Glomerular visceral epithelial cell (primary cell): Measurements from ENCODE around the gene GAS2L1.

ENCODE experiments used
- DNase-seq: peaks from one replicate; pipeline ENCODE4 v3.0.0-alpha.2; 2016; ENCODE audit errors: extremely low spot score

Gene GAS2L1

DNA sequence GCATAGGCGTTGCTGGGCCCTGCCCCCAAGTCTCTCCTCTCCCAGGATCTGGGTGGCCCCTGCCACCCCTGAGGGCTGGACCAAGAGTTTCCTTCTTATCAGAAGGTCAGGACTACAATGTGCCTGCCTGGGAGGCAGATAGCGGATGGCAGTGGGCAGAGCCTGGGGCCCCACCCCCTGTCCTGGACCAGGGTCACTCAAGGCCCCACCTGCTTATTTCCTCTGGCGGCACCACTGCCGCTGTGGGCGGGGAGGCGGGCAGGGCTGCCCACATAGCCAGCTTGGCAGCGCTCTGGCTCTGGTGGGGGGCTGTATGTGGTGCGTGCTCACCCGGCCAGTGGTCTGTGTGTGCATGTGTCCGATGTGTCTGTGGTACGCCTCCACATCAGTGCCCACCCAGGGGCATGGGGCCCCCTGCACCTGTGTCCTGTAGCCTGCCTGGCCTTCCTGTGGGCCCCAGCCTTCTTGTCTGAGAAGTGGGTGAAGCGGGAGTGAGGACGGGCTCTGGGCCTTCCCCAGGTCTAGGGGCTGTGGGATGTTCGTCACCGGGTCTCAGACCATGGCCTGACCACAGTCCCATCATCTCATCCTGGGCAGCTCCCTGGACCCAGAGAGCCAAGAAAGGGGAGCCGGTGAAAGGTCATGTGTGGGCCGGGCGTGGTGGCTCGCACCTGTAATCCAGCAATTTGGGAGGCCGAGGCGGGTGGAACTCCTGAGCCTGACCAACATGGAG, 3.0 kb downstream of the GAS2L1 start:
- DNase-seq = no peak

DNA sequence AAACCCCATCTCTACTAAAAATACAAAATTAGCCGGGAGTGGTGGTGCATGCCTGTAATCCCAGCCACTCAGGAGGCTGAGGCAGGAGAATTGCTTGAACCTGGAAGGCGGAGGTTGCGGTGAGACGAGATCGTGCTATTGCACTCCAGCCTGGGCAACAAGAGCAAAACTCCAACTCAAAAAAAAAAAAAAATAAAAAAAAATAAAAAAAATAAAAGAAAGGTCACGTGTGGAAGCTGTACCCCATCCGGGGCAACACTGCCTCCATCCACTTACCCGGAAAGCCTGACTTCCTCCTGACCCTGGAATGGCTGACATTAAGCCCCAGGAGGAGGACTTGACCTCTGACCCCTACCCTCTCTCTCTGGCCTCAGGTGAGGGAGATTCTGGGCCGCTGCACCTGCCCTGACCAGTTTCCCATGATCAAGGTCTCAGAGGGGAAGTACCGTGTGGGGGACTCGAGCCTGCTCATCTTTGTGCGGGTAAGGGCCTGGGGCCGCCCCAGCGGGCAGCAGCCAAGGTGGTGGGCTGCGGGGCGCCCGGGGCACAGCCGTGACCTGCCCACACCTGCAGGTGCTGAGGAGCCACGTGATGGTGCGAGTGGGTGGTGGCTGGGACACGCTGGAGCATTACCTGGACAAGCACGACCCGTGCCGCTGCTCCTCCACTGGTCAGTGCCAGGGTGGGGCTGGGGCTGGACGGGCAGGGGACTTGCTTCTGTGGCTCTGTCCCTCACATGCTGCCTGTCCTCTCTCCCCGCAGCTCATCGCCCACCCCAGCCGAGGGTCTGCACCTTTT, 3.8 kb downstream of the GAS2L1 start:
- no peak for DNase-seq

DNA sequence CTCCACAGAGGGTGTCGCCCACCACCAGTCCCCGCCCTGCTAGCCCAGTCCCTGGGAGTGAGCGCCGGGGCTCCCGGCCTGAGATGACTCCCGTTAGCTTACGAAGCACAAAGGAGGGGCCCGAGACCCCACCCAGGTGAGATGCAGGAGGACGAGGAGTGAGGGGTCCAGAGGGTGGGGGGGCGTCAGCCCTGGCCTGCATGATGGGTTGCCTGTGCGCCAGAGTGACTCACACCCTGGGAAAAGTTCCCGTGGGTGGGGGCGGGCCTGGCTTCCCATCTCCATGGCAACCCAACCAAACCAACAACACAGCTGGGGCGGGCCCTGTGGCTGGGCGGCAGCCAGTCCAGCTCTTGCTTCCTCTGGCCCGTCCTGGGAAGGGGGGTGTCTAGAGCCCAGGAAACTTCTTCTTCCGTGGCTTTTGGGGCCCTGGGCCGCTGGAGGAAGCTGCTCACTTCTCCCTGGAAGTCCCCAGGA, 4.5 kb downstream of the GAS2L1 start:
- DNase-seq = peak; percentile 96

DNA sequence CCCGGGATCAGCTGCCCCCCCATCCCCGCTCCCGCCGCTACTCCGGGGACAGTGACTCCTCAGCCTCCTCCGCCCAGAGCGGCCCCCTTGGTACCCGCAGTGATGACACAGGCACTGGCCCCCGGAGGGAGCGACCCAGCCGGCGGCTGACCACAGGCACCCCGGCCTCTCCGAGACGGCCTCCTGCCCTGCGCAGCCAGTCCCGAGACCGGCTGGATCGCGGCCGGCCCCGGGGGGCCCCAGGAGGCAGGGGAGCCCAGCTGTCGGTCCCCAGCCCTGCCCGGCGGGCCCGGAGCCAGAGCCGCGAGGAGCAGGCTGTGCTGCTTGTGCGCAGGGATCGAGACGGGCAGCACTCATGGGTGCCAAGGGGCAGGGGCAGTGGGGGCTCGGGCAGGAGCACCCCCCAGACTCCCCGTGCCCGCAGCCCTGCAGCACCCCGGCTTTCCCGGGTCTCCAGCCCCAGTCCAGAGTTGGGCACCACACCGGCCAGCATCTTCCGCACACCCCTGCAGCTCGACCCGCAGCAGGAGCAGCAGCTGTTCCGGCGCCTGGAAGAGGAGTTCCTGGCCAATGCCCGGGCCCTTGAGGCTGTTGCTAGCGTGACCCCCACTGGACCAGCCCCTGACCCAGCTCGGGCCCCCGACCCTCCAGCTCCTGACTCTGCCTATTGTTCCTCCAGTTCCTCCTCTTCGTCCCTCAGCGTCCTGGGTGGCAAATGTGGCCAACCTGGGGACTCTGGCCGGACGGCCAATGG, 5.2 kb downstream of the GAS2L1 start:
- no peak for DNase-seq

DNA sequence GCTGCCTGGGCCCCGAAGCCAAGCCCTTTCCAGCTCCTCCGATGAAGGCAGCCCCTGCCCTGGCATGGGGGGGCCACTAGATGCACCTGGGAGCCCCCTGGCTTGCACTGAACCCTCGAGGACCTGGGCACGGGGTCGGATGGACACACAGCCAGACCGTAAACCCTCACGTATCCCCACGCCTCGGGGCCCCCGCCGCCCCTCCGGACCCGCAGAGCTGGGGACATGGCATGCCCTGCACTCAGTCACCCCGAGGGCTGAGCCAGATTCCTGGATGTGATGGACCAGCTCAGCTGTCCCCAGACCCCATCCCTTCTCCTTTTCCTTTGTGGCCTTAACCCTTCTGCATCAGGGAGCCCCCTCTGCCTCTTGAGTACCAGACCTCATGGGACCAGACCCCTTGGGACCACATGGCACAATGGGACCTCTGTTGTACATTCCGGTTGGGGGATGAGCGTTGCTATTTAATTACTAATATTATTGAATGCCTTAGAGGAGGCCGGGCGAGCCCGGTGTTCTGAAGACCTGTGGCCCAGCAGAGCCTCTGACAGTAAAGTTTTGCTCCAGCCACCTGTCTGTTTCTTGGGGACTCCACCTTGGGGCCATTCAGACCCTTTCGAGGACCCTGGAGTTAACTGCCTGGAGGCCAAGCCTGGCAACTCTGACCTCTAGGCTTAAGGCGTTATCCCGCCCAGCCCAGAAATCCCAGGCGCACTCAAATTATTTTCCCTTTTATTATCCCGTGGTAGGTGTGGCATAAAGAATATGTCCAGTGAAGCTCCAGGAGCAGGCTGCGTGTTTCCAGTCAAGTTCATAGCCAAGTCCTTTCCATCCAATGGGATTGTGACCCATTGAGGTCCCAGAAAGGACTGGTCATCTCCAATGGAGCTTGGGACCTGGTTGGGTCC, 6.0 kb downstream of the GAS2L1 start:
- DNase-seq = no peak

DNA sequence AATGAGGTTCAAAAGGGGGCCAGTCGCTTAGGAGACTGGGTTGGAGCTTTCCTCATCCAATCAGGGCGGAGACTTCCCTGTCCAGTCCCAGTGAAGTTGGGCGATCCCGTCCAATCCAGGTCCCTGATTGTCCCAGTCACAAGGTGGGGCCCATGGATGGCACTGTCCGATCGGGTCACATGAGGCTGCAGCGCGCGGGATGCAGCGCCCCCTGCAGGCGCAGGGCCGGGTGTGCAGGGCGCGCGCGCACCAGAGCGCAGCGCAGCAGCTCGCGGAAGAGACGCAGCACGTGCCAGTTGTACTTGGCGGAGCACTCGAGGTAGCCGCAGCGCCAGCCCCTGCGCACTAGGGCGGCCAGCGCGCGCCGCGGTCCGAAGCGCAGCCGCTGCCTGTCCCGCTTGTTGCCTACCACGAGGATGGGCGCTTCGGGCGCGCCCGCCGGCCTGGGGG, 6.7 kb downstream of the GAS2L1 start:
- DNase-seq = no peak

DNA sequence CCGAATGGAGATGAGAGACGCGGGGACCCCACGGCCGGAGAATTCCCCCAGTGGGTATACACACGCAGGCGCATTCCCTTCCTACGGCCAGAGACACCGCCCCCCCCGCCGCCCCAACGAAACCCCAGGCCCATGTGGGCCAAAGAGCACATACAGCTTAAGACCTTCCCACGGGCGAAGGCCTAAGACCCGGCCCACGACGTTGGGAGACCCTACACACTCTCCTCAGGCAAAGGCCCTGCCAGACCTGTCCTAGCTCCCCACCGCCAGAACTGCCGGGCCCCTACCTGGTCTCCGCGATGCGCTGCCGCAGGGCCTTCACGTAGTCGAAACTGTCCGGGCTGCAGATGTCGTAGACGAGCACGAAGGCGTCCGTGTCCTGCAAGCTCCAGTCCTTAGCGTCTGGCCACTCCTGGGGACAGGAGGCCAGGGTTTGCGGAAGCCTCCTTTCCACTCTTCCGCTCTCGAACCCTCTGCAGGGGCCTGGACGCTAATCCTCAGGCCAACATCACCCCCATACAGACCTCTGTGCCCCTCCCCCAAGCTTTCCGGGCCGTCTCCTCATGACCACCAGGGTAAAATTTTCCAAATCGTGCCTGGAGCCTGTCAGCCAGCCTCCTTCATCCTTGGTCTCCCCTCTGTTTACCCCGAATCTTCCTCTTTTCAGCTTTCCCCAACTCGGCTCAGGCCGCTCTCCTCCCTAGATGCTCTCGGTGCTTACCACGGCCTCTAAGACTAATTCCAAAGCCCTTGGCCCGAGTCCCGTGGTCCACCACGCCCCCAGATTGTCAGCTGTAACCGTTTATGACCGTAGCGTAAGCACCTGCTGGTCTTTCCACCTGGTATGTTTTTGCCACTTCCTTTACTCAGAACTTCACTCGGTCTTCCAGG, 7.4 kb downstream of the GAS2L1 start:
- no peak for DNase-seq

DNA sequence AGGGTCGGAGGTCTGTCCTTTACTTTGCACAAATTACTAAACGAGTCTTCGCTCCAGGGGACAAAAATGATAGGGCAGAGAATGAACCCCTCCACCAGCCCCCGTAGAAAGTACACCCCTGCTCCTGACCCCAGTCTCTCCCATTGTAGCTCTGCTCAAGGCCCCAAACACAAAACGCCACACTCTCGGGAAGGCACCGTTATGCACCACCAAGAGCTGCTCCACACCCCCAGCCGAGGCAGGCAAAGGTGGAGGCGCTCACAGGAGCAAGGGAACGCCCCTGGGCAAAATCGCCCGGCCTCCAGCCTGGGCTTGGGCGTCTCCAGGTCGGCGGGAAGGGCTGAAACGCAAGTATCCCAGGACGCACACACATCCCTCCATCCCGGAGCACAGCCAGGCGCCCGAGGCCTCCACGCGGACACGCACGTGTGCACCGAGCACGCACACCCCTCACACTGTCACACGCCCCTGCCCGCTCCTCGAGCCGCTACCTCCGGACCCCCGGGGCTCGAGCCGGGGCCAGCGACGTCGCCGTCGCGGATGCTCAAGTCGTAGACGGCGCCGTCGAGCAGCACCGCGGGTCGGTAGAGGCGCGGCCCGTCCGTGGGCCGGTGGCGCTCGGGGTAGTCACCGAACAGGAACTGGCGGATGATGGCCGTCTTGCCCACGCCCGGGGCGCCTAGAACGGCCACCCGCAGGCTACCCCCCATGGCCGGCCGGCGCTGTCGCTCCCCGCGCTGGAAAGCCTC, 8.3 kb downstream of the GAS2L1 start:
- no peak for DNase-seq

DNA sequence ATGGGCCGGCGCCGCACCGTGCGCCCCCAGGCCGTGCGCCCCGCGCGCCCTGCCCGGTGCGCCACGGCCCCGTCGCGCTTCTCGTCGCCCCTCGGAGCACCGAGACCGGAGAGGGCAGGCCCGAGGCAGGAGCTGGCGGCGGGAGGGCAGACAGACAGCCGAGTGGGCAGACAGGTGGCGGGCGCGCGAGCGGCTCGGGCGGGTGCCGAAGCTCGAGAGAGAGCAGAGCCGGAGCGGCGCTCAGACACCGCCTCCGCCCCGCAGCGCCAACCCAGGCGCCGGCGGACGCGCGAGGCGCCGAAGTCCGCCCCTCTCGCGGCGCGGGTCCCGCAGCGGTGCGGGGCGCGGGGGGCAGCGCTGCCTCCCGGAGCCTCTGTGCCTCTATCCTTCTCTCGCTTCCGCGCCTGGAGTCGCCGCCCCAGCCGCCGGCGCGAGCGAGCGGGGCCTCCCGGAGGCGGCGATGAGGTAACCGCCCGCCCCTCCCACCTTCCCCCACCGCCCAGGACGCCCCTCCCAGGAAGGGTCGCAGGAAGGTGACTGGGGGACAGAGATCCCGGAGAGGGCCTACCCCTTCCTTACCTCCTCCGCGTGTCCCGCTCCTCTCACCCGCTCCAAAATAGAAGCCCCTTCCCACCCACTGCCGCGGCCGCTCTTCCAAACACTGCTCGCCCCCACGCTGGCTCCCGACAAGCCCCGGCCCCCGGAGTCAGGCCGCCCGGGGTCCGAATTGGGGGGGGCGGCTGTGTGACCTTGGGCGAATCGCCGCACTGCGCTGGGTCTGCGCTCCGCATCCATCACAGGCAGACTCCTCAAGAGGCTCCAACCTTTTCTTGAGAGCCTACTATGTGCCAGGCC, 9.1 kb downstream of the GAS2L1 start, which contains the start of gene RASL10A:
TSS of gene RASL10A (minus strand) at position 412 of the 855 bp plus-strand sequence. CDS start 451 bp downstream, outside the sequence.
- no peak for DNase-seq

DNA sequence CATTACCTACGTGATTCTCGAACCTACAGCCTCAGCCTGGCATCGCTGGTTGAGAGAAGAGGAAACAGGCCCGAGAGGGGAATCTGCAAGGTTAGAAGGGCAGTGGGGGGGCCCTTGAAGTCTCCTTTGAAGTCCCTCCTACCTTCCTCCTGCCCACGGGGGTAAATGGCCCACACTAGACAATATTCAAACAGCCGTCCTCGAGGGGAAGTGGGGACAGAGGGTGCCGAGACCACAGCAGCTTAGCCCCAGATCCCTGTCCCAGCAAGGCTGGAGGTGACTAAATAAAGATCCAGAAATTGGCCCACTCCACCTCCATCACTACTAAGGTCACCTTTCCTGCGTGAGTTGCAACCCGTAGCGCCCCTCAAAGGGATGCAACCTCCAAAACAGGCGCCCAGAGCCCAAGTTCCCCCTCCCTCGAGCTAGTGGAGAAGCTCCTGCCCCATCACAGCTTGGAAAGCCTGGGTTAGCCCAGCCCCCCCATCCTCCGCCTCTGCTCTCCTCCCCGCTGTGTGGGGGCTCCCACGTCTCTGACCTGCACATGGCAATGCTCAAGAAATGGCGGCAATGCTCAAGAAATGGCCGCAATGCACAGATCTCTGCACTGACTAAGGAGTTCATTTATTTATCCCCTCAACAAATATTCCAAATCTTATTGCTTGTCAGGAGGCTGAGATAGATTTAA, 9.8 kb downstream of the GAS2L1 start:
- DNase-seq = no peak

DNA sequence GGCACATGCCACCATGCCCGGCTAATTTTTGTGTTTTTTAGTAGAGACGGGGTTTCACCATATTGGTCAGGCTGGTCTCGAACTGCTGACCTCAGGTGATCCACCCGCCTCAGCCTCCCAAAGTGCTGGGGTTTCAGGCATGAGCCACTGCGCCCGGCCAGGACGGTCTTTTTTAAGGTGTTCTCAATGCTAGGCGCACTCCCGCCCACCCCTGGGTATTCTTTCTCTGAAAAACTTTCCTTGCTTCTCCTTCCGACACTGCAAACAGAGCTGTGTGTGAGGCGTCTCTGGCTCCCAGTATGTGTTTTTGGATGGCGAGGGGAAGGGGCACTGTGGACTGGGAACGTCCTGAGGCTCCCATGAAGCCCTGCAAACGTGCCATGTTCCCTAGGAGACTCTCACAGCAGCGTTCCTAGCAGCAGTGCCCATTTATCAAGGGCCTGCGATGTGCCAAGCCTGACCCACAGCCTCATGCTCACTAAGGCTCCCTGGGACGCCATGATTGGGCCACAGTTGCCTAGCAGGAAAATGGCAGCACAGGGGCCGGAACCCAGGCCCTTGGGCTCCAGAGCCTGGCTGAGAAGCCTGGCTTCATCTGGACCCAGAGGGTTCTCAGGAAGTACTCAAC, 11.5 kb downstream of the GAS2L1 start:
- DNase-seq = no peak

DNA sequence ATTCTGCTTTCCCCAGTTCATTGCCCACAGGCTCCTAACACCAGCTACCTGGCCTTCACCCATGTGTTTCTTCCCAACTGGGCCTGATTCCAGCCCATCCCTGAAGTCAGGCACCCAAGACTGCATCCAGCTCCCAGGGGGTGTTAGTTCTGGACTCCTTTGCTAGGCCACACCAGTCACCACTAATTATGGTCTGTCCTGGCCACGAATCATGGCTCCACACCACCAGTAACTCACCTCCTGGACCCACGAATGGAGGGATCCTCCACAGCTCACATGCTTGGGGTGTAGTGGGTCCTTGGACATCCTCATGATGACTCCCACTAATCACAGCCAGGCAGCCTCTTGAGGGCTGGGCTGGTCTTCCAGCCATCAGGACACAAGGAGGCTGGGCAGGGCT, 12.6 kb downstream of the GAS2L1 start:
- DNase-seq = no peak

DNA sequence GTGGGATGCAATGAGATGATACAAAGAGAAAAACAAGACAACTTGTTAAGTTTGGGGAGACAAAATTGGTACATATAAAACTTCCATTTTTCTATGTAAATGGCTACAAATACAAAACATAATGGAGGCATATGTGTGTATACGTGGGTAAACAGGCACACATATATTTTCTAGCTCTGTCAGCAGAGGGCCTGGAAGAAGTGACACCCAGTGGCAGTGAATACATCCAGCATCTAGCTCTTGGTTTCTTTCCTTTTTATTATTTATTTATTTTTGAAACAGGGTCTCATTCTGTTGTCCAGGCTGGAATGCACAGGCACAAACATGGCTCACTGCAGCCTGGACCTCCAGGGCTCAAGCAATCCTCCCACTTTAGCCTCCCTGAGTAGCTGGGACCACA, 14.1 kb downstream of the GAS2L1 start:
- no peak for DNase-seq

DNA sequence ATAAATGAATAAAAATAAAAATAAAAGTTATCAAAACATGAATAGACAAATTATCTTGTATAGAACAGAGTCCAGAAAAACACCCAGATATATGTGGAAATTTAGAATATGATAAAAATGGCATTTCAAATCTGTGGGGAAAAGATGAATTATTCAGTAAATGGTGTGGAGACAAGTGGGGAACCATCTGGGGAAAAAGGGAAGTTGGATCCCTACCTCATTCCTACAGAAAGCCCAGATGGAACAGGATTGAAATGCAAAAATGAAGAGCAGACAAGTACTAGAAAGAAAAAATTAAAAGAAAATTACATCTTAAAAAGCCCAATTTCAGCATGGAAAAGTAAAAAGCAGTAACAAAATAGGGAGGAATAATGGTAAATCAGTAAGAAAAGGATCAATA, 17.2 kb downstream of the GAS2L1 start:
- DNase-seq = no peak

DNA sequence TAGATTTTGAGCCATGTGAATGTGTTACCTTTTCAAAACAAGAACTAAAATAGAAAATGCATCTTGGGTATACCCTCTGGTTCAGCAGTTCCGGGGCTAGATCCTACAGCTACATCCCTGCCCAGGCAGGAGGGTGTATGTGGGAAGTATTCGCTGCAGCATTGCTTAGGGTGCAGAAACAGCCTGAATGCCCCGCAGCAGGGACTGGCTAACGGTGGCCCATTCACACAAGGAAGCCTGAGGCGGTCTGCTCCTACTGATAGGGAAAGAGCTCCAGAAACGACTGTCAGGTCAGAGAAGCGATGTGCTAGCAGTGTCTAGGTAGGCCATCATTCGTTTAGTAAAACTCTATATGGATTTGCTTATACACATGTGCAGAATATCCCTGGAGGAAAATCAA, 18.9 kb downstream of the GAS2L1 start:
- no peak for DNase-seq

DNA sequence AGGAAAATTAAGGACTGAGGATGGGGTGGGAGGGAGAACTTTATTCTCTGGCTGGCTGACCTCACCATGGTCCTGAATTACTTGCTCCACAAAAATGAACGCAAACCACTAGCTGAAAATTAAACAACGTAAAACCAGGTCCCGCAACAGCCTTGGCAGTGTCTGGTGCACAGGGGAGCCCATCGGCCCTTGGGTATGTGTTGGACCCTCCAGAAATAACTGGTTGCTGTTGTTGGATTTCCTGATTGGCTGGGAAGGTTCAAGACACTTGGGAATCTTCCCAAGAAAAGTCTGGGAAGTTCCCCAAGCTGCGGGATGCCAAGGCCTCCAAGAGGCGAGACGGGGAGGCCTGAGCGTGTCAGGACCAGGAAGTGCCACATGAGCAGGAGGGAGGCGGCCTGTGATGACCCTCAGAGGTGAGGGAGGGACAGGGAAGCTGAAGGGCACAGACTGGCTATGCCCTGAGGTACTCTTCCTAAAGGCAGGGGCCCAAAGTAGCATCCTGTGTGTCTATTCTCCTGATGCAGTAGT, 19.4 kb downstream of the GAS2L1 start:
- DNase-seq = no peak

DNA sequence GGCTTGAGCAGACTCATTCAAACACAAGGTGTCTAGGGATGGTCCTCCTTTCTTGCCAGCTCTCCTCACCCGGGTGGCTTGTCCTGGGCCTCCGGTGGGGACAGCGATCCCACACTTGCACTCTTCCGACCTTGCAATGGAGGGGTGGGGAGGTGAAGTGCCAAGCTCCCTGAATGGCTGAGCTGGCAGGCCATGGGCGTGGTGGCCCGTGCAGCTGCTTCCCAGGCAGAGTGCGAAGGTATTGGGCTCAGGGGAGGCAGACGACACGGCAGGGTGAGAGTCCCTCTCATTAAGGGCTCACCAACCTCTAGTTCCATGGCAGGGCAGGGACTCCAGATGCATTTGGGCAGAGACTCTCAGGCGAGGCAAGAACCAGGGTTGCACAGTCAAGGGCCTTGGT, 20.0 kb downstream of the GAS2L1 start:
- DNase-seq = no peak
